NCI-H2029 (cell line): ENCODE results near the gene CXorf66.
"Not testable (repeated sequence)": the region's sequence is repeated elsewhere in the genome, so short reads cannot be mapped to it uniquely, and the experiment has no call there.

Source experiments
- DNase-seq: peaks from one replicate; lab custom pipeline; 2025; lab: John Stamatoyannopoulos, UW

Gene CXorf66, protein sequence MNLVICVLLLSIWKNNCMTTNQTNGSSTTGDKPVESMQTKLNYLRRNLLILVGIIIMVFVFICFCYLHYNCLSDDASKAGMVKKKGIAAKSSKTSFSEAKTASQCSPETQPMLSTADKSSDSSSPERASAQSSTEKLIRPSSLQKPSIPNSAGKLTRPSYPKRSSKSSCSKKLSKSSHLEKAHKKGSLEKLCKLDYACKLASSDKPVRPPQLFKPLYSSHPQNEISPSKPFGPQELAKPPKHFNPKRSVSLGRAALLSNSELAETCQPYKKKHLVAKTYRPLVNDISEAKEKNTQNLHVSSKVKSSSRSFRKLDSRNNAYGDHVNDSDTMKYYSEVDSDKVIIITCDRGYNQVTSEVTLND

DNA sequence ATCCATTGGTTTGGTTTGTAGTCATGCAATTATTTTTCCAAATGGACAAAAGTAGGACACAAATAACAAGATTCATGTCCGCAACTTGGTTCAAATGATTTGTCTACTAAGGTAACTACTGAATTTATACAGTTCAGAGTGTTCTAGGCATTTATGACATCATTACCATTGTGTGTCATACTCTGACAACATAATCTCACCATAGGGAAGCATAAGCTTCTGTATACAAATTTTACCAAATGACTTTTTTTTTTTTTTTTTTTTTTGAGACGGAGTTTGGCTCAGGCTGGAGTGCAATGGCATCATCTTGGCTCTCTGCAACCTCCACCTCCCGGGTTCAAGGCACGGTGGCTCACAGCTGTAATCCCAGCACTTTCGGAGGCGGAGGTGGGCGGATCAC is at the start of gene CXorf66:
TSS of gene CXorf66 (minus strand) at position 101 of the 400 bp plus-strand sequence. CDS start at position 76, 25 bp downstream.
- no peak for DNase-seq

DNA sequence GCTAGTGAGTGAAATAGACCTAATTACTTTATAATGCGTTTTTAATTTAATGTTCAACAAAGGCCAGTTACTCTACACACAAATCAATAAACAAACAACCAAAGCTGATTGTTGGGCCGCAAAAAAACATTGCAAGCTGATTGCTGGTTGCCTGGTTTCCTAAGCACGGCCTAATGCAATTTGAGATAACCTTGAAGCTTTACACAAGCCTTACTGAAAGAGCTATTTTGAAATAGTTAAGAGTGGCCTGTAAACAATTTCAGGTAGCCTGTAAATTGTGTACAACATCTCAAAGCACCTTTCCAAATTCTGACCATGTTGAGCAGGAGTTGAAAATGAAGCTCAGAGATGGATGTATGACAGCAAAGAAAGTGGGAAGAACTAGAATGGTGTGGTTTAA is 17.5 kb upstream of the CXorf66 start:
- DNase-seq, result no peak

DNA sequence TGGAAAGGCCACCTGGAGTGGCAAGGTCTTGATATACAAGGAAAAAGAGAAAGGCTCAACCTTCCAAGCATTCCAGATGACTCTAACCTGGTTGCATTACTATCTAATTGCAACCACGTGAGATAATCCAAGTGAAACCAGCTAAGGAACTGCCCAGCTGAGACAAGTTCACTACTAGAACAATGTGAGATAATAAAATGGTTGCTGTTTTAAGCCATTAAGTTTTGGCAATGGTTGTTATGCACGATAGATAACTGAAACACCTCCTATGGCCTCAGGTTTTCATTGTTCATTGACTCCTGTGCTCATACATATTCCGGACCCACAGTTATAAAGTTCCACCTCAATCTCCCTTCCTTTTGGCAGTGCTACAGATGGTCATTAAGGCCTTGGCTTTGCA is 9.2 kb upstream of the CXorf66 start:
- no peak for DNase-seq

DNA sequence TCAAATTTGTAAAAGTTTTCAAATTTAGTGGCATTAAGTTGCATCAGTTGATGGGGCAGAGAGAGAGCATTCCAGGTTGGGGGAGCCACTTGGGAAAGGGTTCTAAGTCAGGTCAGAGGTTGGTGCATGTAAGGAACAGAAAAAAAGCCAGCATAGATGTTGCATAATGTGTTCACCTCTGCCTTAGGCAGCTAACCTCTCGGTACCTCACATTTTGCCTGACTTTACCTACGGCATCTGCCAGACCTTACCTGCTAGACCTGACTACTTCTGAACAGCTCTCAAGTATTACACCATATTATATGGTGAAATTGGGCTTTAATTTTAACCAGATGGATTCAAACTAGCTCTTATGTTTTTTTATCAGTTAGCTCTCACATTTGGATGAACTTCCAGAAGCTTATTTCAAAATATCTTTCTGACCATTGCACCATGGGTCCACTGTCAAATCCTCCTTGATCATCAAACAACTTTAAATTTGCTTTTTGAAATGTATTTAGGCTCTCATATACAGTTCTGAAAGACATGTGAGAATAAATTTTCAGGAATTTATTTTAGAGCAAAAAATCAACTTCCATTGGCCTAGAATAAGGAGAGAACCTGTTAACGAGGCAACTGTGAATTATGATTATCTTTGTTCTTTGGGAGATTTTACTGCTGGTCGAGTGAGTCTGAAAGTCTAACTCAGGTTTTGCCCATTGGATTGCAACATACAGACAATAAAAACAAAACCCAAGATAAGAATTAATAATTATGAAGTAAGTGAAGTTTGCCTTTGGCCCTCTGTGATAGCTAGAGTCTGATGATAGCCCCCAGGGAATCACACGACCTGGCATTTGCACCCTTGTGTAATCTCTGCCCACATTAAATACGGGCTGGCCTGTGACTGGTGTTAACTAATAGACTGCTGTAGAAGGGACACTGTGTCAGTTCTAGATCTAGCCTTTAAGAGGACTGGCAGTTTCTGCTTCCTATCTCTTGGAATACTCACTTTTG is 7.6 kb upstream of the CXorf66 start:
- DNase-seq, result no peak

DNA sequence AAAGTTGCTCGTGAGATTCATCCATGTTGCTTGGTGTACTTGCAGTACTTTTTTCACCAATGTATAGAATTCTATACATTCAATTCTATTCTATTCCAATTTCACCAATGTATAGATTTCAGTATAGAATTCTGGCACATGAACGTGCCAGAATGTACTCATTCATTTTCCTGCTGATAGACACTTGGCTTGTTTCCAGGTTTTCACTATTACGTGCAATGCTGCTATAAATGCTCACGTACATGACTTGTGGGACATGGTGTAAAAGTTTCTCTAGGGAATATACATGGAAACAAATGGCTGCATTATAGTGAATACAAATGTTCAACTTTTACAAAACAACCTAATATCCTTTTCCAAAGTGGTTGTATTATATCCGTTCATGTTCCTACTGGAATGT is 6.8 kb upstream of the CXorf66 start:
- no peak for DNase-seq

DNA sequence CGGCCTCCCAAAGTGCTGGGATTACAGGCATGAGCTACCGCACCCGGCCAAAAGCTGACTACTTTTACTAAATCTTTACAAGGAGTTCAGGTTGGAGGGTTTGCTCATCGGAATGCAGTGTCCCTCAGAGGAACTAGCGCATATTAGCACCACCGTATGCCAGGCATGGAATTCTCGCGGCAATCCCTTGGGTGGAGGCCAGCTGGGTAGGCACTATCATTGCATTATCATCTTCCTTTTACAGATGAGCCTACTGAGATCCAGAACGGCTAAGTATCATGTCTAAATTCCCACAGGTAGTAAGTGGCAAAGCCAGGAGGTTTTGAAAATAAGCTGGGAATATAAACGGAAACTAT is 6.1 kb upstream of the CXorf66 start:
- DNase-seq, result no peak

DNA sequence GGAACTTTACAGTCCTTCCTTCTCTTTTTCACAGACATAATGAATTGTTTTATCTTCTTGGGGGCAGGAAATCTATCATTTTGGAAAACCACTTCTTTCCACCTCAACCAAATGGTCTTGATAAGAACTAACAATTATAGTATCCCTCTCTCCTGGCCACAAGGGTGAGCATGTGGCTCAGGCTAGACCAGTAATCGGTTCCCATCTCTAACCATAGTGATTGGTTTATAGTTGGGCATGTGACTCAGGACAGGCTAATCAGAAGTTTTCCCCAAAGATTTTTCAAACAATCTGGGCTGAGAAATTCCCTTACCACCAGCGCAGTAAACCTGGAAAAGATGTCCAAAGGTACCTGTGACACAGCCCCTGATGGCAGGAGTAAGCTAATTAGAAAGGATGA is 4.0 kb upstream of the CXorf66 start:
- no peak for DNase-seq

DNA sequence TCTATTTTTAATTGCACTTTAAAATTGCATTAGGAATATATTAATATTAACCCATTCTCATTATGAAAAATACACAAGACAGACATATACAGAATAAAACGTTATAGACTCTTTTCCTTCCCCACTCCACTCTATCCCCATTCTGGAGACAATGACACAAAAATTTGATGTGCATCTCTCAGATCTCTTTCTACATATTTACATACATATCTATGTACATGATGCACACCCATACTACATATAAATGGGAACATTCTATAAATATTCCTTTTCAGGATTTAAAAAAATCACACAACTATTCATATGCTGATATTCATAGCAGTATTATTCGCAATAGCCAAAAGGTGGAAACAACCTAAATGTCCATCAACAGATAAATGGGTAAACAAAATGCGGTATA is 2.4 kb upstream of the CXorf66 start:
- no peak for DNase-seq

DNA sequence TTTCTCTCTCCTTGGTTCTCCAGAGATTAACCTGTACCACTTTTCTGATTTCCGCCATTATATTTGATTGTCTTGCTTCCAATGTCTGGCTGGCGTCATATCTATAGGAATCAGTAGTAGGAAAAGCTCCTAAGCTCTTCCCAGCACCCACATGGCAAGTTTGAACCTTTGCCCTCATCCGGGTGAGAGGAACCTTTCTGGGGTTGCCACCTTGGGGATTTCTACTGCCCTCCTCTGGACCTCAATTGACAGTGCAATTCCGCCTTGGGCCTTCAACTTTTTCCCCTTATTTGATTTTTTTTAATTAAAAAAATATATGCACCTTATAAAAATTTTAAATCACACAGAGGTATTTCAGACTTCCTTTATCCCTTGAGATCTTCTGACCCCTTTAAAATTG is 2.0 kb upstream of the CXorf66 start:
- DNase-seq, result no peak

DNA sequence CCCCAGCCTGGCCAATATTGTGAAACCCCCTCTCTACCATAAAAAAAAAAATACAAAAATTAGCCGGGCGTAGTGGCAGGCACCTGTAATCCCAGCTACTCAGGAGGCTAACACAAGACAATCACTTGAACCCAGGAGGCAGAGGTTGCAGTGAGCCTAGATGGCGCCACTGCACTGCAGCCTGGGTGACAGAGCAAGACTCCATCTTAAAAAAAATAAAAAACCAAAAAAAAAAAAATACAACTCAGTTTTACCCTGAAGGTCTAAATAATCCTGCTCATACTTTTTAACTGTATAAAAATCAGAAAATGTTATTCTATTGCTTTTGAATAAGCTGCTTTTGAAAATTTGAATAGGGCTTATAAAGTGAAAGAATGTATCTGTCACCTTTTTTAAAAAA is 838 bp upstream of the CXorf66 start:
- not testable (repeated sequence) for DNase-seq

DNA sequence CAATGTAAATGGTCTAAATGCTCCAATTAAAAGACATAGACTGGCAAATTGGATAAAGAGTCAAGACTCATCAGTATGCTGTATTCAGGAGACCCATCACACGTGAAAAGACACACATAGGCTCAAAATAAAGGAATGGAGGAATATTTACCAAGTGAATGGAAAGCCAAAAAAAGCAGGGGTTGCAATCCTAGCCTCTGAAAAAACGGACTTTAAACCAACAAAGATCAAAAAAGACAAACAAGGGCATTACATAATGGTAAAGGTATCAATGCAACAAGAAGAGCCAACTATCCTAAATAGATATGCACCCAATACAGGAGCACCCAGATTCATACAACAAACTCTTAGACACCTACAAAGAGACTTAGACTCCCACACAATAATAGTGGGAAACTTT is 4.2 kb downstream of the CXorf66 start:
- not testable (repeated sequence) for DNase-seq

DNA sequence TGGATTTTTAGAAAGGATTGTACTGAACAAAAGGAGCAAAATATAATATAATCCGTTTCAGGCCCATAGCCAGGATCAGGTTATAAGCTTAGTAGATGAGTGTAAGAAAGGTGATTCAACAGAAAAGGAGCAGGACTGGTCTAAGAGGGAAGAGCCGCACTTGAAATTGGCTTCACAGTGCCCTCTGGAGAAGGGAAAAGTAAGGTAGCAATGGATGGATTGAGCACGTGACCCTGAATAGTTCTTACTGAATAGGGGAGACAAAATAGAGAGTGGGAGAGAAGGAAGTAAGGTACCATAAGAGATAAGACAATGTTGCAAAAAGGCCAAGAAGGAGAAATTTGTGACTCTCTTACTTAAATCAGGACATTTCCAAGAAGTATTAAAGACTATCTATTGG is 15.6 kb downstream of the CXorf66 start:
- DNase-seq, result no peak

DNA sequence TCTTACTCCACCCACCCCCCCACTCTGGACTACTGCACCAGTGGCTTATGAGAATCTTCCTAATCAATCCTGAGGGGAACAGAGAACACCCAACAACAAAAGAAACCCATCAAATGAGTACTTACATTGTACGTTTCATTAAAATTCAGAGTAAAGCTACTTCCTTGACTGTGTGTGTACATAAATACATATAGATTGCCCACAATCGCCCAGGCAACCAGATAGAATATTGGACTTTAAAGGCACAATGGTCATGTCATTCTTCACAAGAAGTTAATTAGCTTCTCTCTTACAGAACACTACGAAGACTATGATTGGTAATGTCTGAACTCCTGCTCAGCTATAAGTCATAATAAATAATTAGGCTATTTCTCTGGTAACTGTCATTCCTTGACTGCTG is 20.2 kb downstream of the CXorf66 start:
- no peak for DNase-seq

DNA sequence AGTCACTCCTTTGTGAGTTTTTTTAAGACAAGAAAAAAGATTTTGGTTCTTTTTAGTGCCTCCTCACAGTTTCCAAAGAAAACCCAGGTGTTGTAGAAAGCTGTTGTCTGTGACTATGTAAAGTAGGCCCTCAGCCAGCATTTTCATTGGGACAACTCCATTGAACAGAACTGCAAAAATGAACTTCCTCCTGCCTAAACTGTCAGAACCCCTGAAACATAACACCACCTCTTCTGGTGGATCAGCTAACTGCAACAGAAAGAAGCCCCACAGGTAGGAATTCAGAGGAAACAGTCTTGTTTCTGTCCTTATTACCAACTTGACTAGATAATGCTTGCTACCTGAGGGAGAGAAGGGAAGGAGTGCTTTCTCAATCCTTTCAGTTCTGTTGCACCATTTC is 29.1 kb downstream of the CXorf66 start:
- DNase-seq, result no peak

DNA sequence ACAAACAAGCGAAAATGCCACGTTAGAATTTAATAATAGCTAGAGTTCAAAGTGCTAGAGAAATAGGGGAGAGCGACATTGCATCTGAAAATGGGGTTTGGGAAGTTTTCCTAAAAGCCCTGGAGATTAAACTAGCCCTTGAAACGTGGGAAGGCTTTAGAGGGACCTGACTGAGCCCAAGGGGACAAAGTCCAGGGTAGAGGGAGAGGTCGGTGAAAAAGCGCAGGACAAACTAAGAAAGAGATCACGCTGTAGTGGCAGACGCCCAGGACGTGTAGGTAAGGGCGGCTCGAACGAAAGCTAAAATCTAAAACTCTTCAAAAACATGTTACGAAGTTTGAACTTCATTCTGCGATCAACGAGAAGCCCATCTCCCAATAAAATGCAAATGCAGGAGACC is 31.4 kb downstream of the CXorf66 start:
- no peak for DNase-seq

DNA sequence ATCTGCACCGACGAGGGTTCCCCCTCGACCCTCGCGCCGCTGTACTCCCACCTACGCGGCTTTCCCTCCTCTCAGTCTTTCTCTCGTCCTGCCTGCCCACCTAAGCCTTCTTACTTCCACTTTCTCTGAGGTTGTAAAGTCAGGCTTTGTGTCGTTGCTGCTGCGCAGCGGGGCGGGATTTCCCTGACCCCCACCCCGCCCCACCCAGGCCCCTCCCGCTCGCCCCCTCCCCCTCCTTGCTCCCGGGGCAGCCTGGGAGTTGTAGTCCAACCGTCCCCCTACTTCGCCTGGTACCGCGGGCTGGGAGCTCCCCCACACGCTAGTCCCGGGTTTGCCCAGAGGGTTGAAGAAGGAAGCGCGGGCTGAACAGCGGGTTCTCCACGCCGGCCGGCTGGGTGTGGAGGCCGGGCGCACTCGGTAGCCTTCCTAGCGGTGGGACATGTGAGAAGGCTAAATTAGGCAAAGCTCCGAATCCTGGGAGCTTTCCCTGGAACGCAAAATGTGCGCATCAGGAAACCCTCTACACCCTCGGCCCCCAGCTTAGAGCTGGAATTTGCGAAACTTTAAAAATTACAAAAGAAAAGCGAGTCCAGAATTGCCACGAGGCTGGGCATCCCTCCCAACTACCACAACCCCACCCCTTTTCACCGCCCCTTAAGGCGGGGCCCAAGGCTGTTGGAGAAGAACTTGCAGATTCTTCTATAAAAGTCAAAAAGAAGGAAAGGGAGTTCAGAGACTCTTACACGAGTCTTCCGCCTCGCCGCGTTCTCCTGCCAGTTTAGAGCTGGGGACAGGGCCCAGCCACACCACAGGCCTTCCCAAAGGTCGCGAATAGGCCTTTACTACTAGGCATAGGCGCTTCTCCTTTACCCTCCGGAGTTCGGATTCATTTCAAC is 32.2 kb downstream of the CXorf66 start, which contains the start of gene ATP11C:
TSS of gene ATP11C (minus strand) at position 153 of the 896 bp plus-strand sequence. CDS start 1,011 bp downstream, outside the sequence.
- peak; percentile 49 for DNase-seq

DNA sequence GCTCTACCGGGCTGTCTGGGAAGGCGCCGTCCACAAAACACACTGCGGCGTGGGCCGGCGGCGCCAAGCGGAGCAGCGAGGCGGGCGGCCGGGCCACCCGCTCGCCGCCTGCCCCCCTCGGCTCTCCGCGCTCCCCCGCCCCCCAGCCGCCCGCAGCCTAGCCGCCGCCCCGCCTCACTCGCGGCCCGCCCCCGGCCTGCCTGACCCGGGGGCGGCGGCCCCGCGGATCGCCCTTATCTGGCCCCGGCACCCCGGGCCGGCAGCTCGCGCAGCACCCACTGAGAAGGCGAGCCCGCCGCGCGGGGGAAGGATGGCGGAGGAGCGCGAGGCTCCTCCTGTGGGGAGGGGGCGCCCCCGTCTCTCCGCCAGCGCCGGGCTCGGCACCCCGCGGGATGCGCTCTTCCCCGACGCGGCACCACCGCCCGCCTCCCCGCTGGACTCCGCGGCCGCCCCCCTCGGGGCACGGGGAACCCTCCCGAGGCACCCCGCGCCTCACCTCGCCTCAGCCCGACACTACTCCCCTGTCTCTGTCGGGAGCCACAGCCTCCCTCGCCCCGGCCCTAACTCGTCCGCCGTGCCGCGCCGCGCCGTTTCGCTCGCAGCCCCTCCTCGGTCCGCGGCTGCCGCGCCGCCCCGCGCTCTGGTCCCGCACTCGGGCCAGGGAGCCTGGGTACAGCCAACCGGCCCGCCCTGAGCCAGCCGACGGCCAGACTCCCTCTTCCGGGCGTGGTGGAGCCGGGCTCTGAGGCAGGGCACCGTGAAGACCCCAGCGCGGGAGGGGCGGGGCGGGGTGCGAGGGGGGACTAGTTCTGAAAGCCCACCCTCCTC is 33.0 kb downstream of the CXorf66 start:
- DNase-seq, result no peak

DNA sequence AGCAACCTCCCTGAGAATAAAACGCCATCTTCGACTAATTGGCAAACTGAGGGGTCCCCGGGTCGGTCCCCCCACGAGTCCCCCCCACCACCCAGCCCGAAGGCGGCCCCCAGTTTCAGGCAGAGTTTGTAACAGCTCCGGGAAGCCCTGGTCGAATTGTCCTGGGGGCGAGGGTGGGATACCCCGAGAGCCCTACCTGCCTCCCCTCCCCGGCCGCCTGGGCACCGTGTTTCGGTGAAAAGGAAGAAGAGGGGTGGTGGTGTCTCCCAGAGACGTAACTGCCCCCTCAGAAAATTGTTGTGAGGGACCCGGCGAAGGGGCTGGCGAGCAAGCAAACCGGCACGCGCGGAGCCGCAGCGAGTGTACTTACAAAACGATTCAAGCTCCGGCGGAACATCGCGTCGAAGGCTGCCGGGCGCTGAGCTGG is 33.7 kb downstream of the CXorf66 start:
- DNase-seq, result no peak

DNA sequence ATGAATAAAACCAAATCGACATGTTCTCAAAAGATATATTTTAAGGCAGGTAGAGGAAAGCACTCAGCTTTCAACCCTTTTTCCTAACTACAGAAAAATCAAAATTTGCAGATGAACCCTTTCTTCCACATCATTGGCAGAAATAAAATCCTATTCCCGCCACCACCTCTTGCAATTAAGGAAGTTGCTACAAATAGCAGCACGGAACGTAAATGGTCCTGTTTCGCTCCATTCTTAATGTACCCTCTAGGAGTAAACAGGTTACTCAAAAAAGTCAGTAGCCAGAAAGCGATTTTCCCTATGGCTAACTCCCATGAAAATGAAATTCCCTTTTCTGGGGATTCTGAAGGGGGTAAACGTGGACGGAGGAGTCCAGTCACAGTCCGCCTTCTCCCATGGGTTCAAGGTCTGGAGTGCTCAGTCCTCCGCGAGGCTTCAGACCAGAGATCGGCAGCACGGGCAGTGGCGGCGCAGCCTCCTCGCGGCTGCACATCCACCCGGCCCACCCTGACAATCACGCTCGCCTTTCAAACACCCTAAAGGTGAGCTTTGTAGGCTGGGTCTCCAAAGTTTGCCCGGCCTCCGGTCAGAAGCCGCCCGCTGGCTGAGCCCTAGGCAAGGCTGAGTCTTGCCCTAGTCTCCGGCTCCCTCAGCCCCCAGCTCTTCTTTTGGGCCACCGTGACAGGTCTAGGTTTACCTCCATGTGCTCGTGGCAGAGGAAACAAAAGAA is 34.2 kb downstream of the CXorf66 start:
- no peak for DNase-seq

DNA sequence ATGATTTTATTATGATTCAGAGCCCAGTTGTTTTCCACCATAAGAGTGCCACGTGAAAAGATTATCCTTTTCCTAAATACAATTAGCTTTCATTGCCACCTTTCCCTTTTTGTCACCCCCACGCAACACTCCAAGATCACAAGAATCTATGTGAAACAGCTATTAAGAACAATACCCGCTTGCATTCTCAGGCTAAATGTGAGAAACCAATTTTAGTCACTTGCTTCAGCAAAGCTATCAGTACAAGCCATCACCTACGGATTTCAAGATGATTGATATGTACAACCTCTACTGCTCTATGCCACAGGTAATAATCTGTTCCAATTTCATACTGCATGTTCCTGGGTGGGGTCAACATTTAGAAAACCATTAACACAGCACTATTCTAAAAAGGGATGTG is 34.9 kb downstream of the CXorf66 start:
- no peak for DNase-seq
